ENCODE results near the gene PGAP2. TPM values are rescaled to one million over a fixed set of nuclear protein-coding genes. Genes with fewer than 3 reads are reported as not detected.
A peak's percentile ranks its signal among the peaks of the same experiment; 100 is the strongest.
"Not testable (repeated sequence)": the region's sequence is repeated elsewhere in the genome, so short reads cannot be mapped to it uniquely, and the experiment has no call there.

Gene PGAP2
- 37.7 and 39.5 TPM in 2 replicates for total RNA-seq (2021)
- Bru-seq, nascent RNA, result percentile 52 among the genes with signal in this experiment
- percentile 59 among the genes with signal in this experiment for BruChase-seq, experiment 1, labeled RNA remaining after a 2-hour chase
- BruChase-seq, experiment 2, labeled RNA remaining after a 6-hour chase, result percentile 64 among the genes with signal in this experiment
- long read RNA-seq, transcript PGAP2-207 (6 exons, 931 nt), result major isoform, 5 of 37 reads
- long read RNA-seq, partial matches to known transcripts, result 4 of 37 reads
- long read RNA-seq, other reads (novel, unspliced or antisense), result 18 of 37 reads

DNA sequence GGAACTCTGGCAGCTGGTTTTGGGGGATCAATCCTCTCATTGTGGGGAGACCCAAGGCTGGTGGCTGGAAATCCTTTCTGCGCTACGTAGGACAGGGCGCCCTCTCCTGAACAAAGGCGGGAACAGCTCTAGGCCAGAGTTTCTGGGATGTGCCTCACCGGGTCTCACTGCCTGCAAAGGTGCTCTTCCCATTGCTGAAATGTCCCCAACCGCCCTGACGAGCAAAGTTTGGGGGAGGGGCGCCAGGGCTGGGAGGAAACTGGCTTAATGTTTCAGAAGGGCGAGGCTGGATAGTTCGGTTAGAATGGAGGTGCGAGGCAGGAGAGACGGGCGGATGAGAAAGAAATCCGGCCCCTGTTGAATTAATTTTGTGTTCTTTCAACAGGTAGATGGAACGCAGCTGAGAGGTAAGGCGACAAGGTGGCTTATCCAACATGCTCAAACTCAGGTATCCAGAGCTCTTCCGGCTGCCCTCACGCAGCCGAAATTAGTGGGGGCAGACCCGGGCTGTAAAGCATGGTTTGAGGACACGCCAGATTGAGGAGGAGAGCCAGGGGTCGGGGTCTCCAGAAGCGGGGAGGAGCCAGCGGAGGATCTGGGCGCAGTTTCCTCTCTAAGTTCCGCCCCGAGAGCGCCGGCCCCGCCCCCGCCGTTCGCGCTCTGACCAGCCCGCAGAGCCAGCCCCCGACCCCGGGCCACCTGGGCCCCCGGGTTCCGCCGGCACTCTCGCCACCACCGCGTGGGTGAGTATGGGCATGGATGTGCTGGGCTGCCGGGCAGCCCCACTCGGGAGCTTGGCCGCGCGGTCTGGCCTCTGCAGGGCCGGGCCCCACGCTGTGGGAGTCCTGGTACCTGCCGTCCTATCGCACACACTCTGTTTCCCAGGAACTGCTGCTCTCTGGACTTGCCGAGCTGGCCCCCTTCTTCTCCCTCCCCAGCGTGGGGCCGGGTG lies at the start of gene PGAP2:
PGAP2 (plus strand) TSS at position 652 of the 952 bp plus-strand sequence. CDS start 2,700 bp downstream, outside the sequence.
- Histone ChIP-seq H3F3A (ENCODE audit: insufficient read depth, low read depth) (no peaks in the 10 kb centered on the region), H3K9me2 (ENCODE audit: insufficient read depth) (no peaks in the 10 kb centered on the region), H3K36me3 (ENCODE audit: low read depth) (no peaks in the 10 kb centered on the region), H2AFZ (peak within 1 kb of the TSS; percentile 87), H3K4me3 (peak within 1 kb of the TSS; percentile 86), H3K9me3 (ENCODE audit: insufficient read depth, low read depth) (no peaks in the 10 kb centered on the region), H3K79me2 (ENCODE audit: low read depth) (0 out of 2 replicates have a peak, but pooled peaks cover 4% of the 10 kb centered on the region), H3K4me1 (replicated peaks; ENCODE audit: insufficient read depth) (peaks cover 3% of the 10 kb centered on the region), H3K27me3 (ENCODE audit: insufficient read depth, low read depth) (no peaks in the 10 kb centered on the region), H3K27ac (peak within 1 kb of the TSS; percentile 32; the same call in 1 of the 2 replicates), H3K4me2 (peak within 1 kb of the TSS; percentile 62), H4K20me1 (ENCODE audit: insufficient read depth) (no peaks in the 10 kb centered on the region)
- peak; percentile 62 to 63 for DNase-seq
- no peak for TF ChIP-seq EZH2 (IDR thresholded peaks at IDR 0.05; ENCODE audit: low read depth)
- TF ChIP-seq, protein P1, sequence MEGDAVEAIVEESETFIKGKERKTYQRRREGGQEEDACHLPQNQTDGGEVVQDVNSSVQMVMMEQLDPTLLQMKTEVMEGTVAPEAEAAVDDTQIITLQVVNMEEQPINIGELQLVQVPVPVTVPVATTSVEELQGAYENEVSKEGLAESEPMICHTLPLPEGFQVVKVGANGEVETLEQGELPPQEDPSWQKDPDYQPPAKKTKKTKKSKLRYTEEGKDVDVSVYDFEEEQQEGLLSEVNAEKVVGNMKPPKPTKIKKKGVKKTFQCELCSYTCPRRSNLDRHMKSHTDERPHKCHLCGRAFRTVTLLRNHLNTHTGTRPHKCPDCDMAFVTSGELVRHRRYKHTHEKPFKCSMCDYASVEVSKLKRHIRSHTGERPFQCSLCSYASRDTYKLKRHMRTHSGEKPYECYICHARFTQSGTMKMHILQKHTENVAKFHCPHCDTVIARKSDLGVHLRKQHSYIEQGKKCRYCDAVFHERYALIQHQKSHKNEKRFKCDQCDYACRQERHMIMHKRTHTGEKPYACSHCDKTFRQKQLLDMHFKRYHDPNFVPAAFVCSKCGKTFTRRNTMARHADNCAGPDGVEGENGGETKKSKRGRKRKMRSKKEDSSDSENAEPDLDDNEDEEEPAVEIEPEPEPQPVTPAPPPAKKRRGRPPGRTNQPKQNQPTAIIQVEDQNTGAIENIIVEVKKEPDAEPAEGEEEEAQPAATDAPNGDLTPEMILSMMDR (conservative IDR thresholded peaks at IDR 0.05), result peak; percentile 64; the same call in 1 of the 2 replicates
- CTCF ChIA-PET, result interaction anchor here (0.7 to 1.9 kb wide), 3 partner anchors 33 to 719 kb away, joined by 4 to 8 read pairs (median 4); no protein-coding TSS in a partner anchor
- POLR2A ChIA-PET (ENCODE audit: unreplicated experiment), result interaction anchor here (0.7 kb wide), 1 partner anchor 897 kb away, joined by 4 read pairs; no protein-coding TSS in a partner anchor
- TSS peak; percentile 59 for BruUV-seq (replicated peaks)
- intact Hi-C loops (cut with micrococcal nuclease; ENCODE audit: unreplicated experiment), result loop anchor here (2.0 kb wide), 1 partner anchor 33 kb away; the partner anchor contains the start of gene RHOG

DNA sequence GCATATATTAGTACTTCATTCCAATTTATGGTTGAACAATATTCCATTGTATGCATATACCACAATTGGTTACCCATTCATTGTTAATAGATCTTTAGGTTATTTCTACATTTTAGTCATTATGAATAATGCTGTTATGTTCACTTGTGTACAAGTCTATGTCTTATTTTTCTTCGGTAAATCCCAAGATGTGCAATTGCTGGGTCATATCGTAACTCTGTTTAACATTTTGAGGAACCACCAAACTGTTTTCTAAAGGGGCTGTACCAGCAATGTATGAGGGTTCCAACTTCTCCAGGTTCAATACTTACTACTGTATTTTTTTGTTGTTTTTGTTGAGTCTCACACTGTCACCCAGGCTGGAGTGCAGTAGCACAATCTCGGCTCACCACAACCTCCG lies 44.1 kb upstream of the PGAP2 start:
- intact Hi-C loops (cut with micrococcal nuclease; ENCODE audit: unreplicated experiment), result no loop called here
- H4K20me1 ChIP-seq (ENCODE audit: insufficient read depth), result no peaks in the 10 kb centered on the region
- H3K4me2 ChIP-seq, result no peak overlapping the region
- no peaks in the 10 kb centered on the region for H3K4me1 ChIP-seq (replicated peaks; ENCODE audit: insufficient read depth)
- no peak overlapping the region for H2AFZ ChIP-seq
- no peak for TF ChIP-seq EZH2 (IDR thresholded peaks at IDR 0.05; ENCODE audit: low read depth)
- TF ChIP-seq, protein P1 (conservative IDR thresholded peaks at IDR 0.05), result no peak
- H3K79me2 ChIP-seq (ENCODE audit: low read depth), result no peaks in the 10 kb centered on the region
- H3K27ac ChIP-seq, result no peak overlapping the region
- no TSS peak for BruUV-seq (replicated peaks)
- POLR2A ChIA-PET (ENCODE audit: unreplicated experiment), result no interaction called here
- no peaks in the 10 kb centered on the region for H3K9me3 ChIP-seq (ENCODE audit: insufficient read depth, low read depth)
- 0 out of 2 replicates have a peak, but pooled peaks cover 10% of the 10 kb centered on the region for H3K36me3 ChIP-seq (ENCODE audit: low read depth)
- CTCF ChIA-PET, result no interaction called here
- no peaks in the 10 kb centered on the region for H3F3A ChIP-seq (ENCODE audit: insufficient read depth, low read depth)
- H3K9me2 ChIP-seq (ENCODE audit: insufficient read depth), result no peaks in the 10 kb centered on the region
- DNase-seq, result no peak
- H3K27me3 ChIP-seq (ENCODE audit: insufficient read depth, low read depth), result no peaks in the 10 kb centered on the region
- H3K4me3 ChIP-seq, result no peak overlapping the region

DNA sequence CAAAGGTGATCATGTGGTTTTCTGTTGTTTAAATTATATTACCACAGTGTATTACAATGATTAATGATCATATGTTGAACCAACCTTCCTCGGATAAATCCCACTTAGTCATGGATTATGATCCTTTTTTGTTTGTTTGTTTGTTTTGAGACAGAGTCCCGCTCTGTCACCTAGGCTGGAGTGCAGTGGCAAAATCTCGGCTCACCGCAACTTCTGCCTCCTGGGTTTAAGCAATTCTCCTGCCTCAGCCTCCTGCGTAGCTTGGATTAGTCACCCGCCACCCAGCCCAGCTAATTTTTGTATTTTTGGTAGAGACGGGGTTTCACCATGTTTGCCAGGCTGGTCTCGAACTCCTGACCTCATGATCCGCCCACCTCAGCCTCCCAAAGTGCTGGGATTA lies 41.5 kb upstream of the PGAP2 start:
- H3F3A ChIP-seq (ENCODE audit: insufficient read depth, low read depth); H3K9me3 ChIP-seq (ENCODE audit: insufficient read depth, low read depth); H3K27ac ChIP-seq; H3K4me2 ChIP-seq; H3K79me2 ChIP-seq (ENCODE audit: low read depth); H4K20me1 ChIP-seq (ENCODE audit: insufficient read depth); H3K4me3 ChIP-seq; intact Hi-C loops (cut with micrococcal nuclease; ENCODE audit: unreplicated experiment); POLR2A ChIA-PET (ENCODE audit: unreplicated experiment); H3K27me3 ChIP-seq (ENCODE audit: insufficient read depth, low read depth); H3K4me1 ChIP-seq (replicated peaks; ENCODE audit: insufficient read depth); BruUV-seq (replicated peaks); CTCF ChIA-PET; H2AFZ ChIP-seq; H3K36me3 ChIP-seq (ENCODE audit: low read depth); H3K9me2 ChIP-seq (ENCODE audit: insufficient read depth); DNase-seq: not testable (repeated sequence)

All from PC-9 (cell line).